NCI-H128 (cell line): ENCODE measurements around the gene BEAN1.
"Not testable (repeated sequence)": the region's sequence is repeated elsewhere in the genome, so short reads cannot be mapped to it uniquely, and the experiment has no call there.

Experiments
- DNase-seq: peaks from one replicate; lab custom pipeline; 2025; ENCODE audit not compliant: unreplicated experiment; lab: John Stamatoyannopoulos, UW

Gene BEAN1

DNA sequence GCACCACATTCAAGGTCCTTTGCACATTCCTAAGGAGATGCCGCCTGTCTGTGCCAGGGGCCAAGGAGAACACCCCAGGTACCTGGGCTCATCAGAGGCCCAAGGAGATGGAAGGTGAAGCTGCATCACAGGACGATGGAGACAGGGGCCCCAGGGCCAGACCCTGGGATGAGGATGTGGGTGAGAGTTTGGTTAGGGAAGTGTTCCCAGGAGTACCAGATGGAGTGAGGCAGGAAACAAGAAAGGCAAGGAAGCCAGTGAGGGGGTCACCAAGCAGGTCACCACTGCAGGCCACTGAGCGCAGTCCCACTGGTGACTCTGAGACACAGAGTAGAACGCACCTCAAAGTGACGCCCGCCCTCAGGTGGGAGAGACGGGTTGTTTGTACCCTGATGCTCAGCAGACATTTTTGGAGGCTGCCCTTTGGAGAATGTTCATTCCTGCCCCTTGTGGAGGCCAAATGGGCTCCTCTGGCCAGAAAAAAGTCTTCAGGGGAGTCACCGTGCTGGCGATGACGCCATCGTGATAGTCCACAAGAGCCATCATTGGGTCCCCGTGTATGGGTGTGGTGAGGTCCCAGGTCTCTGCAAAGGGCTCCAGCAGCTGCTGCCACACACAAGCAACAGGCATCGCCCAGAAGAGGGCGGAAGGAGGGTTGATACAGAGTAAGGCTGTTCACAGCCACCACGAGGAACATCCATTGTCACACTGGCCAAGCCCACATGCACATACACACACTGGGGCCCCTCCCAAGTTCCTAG lies 57.5 kb downstream of the BEAN1 start:
- DNase-seq = no peak

DNA sequence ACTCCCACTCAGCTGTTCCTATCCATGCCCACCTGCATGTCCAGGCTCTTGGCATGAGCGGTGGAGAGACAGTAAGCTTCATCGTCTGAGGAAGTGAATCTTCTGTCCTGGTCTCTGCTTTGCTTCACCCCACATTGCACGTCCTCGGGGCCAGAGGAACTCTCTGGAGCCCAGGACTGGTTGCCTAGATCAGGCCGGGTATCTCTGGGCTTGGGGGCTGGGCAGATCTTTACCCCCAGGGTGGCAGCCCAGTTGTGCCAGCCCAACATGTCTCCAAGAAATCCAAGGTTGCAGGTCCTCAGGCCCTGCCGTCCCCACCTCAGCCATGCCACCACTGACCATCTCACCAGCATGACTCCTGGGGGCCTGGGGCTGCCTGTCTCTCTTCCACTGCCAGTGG lies 58.3 kb downstream of the BEAN1 start:
- DNase-seq = no peak

DNA sequence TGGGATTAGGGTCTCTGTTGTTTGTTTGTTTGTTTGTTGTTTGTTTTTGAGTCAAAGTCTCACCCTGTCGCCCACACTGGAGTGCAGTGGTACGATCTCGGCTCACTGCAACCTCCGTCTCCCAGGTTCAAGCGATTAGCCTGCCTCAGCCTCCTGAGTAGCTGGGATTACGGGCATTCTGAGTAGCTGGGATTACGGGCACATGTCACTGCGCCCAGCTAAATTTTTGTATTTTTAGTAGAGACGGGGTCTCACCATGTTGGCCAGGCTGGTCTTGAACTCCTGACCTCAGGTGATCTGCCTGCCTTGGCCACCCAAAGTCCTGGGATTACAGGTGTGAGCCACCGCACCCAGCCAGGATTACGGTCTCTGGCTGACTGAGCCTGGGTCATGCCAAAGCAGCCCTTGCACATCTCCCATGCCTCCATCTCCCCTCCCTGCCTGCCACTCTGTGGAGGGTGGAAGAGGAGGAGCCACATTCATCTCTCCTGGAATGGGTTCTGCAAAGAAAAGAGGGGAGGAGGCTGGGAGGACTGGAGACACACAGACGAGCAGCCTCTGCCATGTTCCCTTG lies 59.2 kb downstream of the BEAN1 start:
- DNase-seq = no peak

DNA sequence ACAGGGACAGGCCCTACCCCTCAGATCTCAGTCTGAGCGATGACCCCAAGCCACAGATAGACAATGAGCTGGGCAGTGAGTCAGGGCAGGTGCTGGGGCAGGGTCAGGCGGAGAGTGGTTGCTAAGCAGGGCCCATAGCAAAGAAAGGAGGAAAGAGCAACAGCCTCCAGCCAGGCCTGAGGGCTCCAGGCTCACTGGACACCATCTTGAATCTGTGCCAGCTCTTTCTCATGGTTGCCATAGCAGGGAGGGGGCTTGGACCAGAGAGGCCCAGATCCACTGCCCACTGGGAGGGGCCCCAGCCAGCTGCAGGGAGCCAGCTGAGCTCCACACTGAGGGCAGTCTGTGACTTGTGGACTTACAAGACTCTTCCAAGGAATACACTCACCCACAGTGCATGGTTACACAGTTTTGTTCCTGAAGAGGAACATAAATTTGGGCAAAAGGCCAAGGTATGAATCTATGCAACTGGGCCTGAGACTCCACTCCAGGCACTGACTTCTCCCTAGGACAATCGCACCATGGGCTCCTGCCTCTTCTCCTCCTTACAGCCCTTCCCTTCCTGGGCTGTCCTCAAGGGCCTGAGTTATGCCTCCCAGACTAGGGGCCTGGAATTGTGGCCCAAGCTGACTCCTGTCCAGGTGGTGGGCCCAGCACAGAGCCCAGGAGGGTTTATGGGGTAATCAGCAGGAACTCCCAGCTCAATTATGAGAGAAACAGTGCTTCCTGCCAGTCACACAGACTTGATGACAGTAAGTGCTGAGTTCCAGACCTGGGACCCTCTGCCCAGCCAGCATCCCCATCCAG lies 59.9 kb downstream of the BEAN1 start:
- DNase-seq = no peak

DNA sequence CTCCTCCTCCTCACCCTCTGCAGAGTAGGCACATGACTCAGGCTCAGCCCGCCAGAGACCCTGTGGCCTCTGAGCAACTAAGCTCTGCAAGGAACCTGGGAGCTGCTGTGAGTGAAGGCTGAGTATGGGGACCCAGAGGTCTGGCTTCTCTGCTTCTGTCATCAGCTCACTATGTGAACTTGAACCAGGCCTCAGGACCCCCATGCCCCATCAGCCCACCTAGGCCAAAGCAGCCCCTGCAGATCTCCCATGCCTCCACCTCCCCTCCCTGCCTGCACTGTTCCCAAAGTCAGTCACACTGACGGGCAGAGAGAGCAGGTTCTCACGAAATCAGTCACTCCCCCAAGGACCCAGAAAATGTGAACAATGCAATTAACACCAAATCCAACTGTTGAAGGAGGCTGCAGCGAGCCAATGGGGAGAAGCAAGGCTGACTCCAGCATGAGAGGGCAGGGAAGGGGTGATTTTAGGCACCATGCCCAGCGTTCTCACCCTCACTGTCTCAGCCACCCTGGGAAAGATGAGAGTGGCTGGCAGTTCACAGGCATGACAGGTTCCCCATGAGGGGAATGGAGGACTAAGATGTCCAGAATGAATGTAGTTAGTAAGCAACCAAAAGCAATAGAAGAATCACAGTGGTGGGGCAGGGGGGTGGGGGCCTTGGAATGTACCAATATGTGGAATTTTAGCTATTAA lies 60.6 kb downstream of the BEAN1 start:
- no peak for DNase-seq

GRCh38 chr16:66488505-66488904 lies 61.4 kb downstream of the BEAN1 start:
- no peak for DNase-seq

DNA sequence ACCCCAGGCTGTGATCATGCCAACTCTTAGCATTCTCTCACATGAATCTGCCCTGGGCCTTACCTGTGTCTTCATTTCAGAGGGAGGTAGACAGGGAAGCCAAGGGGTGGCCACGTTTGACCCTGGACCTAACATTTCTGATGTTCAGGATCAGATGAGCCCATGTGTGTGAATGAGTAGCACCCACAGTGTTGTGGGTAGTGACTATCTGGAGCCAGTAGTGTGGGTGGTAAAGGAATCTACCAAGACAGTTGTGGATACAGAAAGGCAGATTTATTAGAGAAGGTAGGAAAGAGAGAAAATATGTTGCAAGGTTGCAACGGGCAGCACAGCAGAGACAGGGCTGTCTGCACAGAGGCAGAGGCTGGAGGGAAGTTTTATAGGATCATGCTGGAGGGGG lies 62.3 kb downstream of the BEAN1 start:
- DNase-seq = no peak

DNA sequence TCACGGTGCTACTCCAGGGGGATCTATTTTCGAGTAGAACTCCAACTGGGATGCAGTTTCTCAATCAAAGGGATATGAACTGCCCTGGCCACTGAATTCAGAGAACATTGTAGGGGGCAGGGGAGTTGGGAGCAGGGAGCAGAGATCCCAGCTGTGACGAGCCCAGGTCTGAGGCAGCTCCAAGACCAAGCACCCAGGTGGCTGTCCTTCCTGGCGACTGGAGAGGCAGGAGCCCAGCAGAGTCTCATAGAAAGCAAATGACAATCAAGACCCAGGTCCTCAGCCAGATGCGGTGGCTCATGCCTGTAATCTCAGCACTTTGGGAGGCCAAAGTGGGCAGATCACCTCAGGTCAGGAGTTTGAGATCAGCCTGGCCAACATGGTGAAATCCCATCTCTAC lies 62.7 kb downstream of the BEAN1 start:
- DNase-seq = no peak

- no peak for DNase-seq
Measured at GRCh38 chr16:66490774-66491715, 64.0 kb downstream of the BEAN1 start.

- DNase-seq = no peak
Measured at GRCh38 chr16:66491716-66492064, 64.6 kb downstream of the BEAN1 start.

GRCh38 chr16:66493490-66494401 lies 66.7 kb downstream of the BEAN1 start:
- DNase-seq = no peak

DNA sequence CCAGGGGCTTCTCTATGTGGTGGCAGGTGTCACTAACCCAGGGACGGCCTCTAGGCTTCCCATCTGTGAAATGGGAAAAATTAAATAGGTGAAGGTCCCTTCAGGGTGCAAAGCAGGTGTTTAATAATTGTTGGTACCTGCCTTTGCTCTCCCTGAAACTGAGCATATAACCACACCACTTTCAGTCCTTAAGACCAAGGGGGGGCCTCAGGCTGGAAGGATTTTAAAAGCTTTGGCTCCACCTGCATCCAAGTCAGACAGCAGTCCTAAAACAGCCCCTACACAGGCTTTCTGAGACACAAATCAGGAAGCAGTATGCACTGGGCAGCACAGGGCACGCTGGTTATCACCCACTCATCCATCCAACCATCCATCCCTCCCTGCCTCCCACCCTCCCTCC lies 67.8 kb downstream of the BEAN1 start:
- no peak for DNase-seq

- DNase-seq = no peak
Measured at GRCh38 chr16:66495440-66495839, 68.3 kb downstream of the BEAN1 start.

DNA sequence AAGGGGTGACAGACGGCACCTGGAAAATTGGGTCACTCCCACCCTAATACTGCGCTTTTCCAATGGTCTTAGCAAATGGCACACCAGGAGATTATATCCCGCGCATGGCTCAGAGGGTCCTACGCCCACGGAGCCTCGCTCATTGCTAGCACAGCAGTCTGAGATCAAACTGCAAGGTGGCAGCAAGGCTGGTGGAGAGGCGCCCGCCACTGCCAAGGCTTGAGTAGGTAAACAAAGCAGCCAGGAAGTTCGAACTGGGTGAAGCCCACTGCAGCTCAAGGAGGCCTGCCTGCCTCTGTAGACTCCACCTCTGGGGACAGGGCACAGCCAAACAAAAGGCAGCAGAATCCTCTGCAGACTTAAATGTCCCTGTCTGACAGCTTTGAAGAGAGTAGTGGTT lies 69.1 kb downstream of the BEAN1 start:
- DNase-seq = not testable (repeated sequence)

- DNase-seq = not testable (repeated sequence)
Measured at GRCh38 chr16:66497921-66498320, 70.8 kb downstream of the BEAN1 start.

- not testable (repeated sequence) for DNase-seq
Measured at GRCh38 chr16:66501563-66501962, 74.5 kb downstream of the BEAN1 start.

DNA sequence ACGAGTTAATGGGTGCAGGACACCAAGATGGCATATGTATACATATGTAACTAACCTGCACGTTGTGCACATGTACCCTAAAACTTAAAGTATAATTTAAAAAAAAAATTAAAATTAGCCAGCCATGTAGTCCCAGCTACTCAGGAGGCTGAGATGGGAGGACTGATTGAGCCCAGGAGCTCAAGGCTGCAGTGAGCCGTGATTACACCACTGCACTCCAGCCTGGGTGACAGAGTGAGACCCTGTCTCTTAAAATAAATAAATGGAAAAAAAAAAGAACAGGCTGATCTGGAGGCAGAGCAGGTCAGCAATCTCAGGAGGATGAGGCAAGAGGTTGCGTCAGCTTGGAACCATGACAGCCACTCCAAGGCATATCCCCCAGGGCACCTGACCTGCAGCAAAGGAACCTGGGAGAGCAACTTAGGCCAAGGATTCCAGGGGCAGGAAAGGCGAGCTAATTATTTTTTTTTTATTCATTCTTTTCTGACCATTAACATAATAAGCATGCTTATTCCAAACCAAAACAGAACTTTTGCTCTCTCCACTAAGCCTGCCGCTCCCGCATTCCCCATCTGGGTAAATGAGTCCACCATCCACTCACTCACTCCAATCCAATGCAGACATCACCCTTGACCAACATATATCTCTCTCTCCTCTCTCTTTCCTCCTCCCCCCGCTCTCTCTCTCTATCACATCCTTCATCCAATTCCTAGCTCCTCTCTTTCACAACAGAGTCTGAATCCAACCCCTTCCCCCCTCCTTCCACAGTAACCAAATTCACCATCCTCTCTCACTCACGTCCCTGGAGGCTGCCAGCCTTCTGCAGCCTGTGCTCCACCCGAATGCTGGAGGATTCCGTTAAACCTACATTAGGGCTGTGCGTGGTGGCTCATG lies 75.2 kb downstream of the BEAN1 start:
- DNase-seq = no peak

- DNase-seq = no peak
Measured at GRCh38 chr16:66503030-66503429, 75.9 kb downstream of the BEAN1 start.
